H1 (cell line): ENCODE results near the gene ALOX5. TPM values are rescaled to one million over a fixed set of nuclear protein-coding genes. Genes with fewer than 3 reads are reported as not detected.

Experiments
- CBX5 ChIP-seq: fragments of 300-800, 300-1000 bp; sonication (generic); IDR thresholded peaks from 2 replicates; pipeline ENCODE4 v1.7.1; 2016; ENCODE audit warnings: antibody characterized with exemption, low read length, low read depth
- CTBP2 ChIP-seq: IDR thresholded peaks from 2 replicates; pipeline ENCODE4 v1.7.0; 2011; ENCODE audit warnings: borderline replicate concordance, mild to moderate bottlenecking, moderate library complexity, mixed read lengths, low read length; ENCODE audit not compliant: insufficient read depth, insufficient read length
- E2F6 ChIP-seq: IDR thresholded peaks from 2 replicates; pipeline ENCODE4 v1.6.1; 2012; ENCODE audit warnings: inconsistent platforms
- KDM1A ChIP-seq: fragments of 200-600, 300-600 bp; sonication (generic); IDR thresholded peaks from 2 replicates; pipeline ENCODE4 v1.7.1; 2016; ENCODE audit warnings: mild to moderate bottlenecking, low read length, borderline replicate concordance
- MAFK ChIP-seq: IDR thresholded peaks from 2 replicates; pipeline ENCODE4 v1.6.1; 2012; ENCODE audit warnings: low read depth, mild to moderate bottlenecking, improper control_type of control experiment, low read length
- POLR2A ChIP-seq, 2 experiments: IDR thresholded peaks; 1 replicate in 1 of 2; 2 replicates in 1 of 2; pipeline ENCODE4 v1.6.1; 2011; ENCODE audit warnings: low read depth in 2 of 2, low read length in 2 of 2, mild to moderate bottlenecking in 2 of 2; ENCODE audit errors: control extremely low read depth in 1 of 2
- POLR2AphosphoS5 ChIP-seq: IDR thresholded peaks from 2 replicates; pipeline ENCODE4 v1.6.1; 2011; ENCODE audit warnings: low read depth, low read length
- TCF12 ChIP-seq: IDR thresholded peaks from 2 replicates; pipeline ENCODE4 v1.6.1; 2011; ENCODE audit warnings: low read depth, mild to moderate bottlenecking, low read length
- polyA plus RNA-seq, 7 experiments: library from polyadenylated mRNA; depleted of rRNA in 3 of 7; stranded (reverse) in 5 of 7; unstranded in 2 of 7; fragments of >200 nt in 5 of 7; fragments of 200-250 nt in 2 of 7; gene quantifications; 1 replicate in 5 of 7; 2 replicates in 1 of 7; 4 replicates in 1 of 7; pipeline versions ENCODE4 v1.2.1 to v1.2.3, GENCODE V29; 2011 to 2013; ENCODE audit warnings: missing spikeins in 2 of 7, mixed read lengths in 2 of 7
- total RNA-seq: library from RNA; stranded (reverse); fragmentation: NEBNext Ultra II Directional; extraction: Animal tissue kit (Norgen Biotek cat#: 25700); gene quantifications from 2 replicates; pipeline ENCODE4 v1.2.1, GENCODE V29; 2021
- TF ChIP-seq, protein P1 (sequence below): fragments of 300-600 bp; sonication (generic); IDR thresholded peaks from 2 replicates; pipeline ENCODE4 v1.7.1; 2012; ENCODE audit warnings: low read length, moderate library complexity, mild to moderate bottlenecking, inconsistent platforms; ENCODE audit not compliant: insufficient replicate concordance
- TF ChIP-seq, protein P2 (sequence below): IDR thresholded peaks from 2 replicates; pipeline ENCODE4 v1.6.1; 2012; ENCODE audit warnings: low read length, inconsistent platforms

The ALOX5 gene
- total and polyA plus RNA-seq, 2 of the 8 experiments (the other 6 are each of a cell fraction or from before 2014, with no cell fraction given): 1.6 to 3.8 TPM

- TF ChIP-seq, protein P1, sequence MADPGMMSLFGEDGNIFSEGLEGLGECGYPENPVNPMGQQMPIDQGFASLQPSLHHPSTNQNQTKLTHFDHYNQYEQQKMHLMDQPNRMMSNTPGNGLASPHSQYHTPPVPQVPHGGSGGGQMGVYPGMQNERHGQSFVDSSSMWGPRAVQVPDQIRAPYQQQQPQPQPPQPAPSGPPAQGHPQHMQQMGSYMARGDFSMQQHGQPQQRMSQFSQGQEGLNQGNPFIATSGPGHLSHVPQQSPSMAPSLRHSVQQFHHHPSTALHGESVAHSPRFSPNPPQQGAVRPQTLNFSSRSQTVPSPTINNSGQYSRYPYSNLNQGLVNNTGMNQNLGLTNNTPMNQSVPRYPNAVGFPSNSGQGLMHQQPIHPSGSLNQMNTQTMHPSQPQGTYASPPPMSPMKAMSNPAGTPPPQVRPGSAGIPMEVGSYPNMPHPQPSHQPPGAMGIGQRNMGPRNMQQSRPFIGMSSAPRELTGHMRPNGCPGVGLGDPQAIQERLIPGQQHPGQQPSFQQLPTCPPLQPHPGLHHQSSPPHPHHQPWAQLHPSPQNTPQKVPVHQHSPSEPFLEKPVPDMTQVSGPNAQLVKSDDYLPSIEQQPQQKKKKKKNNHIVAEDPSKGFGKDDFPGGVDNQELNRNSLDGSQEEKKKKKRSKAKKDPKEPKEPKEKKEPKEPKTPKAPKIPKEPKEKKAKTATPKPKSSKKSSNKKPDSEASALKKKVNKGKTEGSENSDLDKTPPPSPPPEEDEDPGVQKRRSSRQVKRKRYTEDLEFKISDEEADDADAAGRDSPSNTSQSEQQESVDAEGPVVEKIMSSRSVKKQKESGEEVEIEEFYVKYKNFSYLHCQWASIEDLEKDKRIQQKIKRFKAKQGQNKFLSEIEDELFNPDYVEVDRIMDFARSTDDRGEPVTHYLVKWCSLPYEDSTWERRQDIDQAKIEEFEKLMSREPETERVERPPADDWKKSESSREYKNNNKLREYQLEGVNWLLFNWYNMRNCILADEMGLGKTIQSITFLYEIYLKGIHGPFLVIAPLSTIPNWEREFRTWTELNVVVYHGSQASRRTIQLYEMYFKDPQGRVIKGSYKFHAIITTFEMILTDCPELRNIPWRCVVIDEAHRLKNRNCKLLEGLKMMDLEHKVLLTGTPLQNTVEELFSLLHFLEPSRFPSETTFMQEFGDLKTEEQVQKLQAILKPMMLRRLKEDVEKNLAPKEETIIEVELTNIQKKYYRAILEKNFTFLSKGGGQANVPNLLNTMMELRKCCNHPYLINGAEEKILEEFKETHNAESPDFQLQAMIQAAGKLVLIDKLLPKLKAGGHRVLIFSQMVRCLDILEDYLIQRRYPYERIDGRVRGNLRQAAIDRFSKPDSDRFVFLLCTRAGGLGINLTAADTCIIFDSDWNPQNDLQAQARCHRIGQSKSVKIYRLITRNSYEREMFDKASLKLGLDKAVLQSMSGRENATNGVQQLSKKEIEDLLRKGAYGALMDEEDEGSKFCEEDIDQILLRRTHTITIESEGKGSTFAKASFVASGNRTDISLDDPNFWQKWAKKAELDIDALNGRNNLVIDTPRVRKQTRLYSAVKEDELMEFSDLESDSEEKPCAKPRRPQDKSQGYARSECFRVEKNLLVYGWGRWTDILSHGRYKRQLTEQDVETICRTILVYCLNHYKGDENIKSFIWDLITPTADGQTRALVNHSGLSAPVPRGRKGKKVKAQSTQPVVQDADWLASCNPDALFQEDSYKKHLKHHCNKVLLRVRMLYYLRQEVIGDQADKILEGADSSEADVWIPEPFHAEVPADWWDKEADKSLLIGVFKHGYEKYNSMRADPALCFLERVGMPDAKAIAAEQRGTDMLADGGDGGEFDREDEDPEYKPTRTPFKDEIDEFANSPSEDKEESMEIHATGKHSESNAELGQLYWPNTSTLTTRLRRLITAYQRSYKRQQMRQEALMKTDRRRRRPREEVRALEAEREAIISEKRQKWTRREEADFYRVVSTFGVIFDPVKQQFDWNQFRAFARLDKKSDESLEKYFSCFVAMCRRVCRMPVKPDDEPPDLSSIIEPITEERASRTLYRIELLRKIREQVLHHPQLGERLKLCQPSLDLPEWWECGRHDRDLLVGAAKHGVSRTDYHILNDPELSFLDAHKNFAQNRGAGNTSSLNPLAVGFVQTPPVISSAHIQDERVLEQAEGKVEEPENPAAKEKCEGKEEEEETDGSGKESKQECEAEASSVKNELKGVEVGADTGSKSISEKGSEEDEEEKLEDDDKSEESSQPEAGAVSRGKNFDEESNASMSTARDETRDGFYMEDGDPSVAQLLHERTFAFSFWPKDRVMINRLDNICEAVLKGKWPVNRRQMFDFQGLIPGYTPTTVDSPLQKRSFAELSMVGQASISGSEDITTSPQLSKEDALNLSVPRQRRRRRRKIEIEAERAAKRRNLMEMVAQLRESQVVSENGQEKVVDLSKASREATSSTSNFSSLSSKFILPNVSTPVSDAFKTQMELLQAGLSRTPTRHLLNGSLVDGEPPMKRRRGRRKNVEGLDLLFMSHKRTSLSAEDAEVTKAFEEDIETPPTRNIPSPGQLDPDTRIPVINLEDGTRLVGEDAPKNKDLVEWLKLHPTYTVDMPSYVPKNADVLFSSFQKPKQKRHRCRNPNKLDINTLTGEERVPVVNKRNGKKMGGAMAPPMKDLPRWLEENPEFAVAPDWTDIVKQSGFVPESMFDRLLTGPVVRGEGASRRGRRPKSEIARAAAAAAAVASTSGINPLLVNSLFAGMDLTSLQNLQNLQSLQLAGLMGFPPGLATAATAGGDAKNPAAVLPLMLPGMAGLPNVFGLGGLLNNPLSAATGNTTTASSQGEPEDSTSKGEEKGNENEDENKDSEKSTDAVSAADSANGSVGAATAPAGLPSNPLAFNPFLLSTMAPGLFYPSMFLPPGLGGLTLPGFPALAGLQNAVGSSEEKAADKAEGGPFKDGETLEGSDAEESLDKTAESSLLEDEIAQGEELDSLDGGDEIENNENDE: no peak
- TF ChIP-seq POLR2A (IDR thresholded peaks at IDR 0.05; ENCODE audit: control extremely low read depth in 1 of 2, low read depth in 2 of 2, low read length in 2 of 2) (no peak), MAFK (no peak), CTBP2 (no peak), POLR2AphosphoS5 (no peak), KDM1A (no peak), CBX5 (no peak), TCF12 (no peak), E2F6 (no peak)
- TF ChIP-seq, protein P2, sequence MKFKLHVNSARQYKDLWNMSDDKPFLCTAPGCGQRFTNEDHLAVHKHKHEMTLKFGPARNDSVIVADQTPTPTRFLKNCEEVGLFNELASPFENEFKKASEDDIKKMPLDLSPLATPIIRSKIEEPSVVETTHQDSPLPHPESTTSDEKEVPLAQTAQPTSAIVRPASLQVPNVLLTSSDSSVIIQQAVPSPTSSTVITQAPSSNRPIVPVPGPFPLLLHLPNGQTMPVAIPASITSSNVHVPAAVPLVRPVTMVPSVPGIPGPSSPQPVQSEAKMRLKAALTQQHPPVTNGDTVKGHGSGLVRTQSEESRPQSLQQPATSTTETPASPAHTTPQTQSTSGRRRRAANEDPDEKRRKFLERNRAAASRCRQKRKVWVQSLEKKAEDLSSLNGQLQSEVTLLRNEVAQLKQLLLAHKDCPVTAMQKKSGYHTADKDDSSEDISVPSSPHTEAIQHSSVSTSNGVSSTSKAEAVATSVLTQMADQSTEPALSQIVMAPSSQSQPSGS: no peak
Observed at GRCh38 chr10:45432113-45432512, 58.1 kb downstream of the ALOX5 start (continued).
